A549 treated with DMSO at 1 μM for 4 hours (cell line): ENCODE measurements around the gene GAGE12H. TPM values are rescaled to one million over a fixed set of nuclear protein-coding genes. Genes with fewer than 3 reads are reported as not detected.

Source experiments
- total RNA-seq: library from RNA; stranded (reverse); fragments of 200-300 nt; extraction: Qiagen RNA extraction; gene quantifications from 5 replicates; pipeline ENCODE4 v1.2.3, GENCODE V29; 2022; ENCODE audit warnings: low read depth

GAGE12H gene
- not detected in 5 replicates for total RNA-seq

GRCh38 chrX:49579649-49580048 lies at the start of gene GAGE12H:
Gene GAGE12H (plus strand): TSS chrX:49579949. CDS start chrX:49581104, 1,155 bp downstream.

GRCh38 chrX:49531877-49532276 lies 47.9 kb upstream of the GAGE12H start, which contains the start of gene GAGE12C:
Gene GAGE12C (plus strand): TSS chrX:49532177. CDS start chrX:49533332, 1,155 bp downstream.

GRCh38 chrX:49541433-49541832 lies 38.3 kb upstream of the GAGE12H start, which contains the start of gene GAGE12D:
Gene GAGE12D (plus strand): TSS chrX:49541733. CDS start chrX:49542888, 1,155 bp downstream.

GRCh38 chrX:49550989-49551388 lies 28.8 kb upstream of the GAGE12H start, which contains the start of gene GAGE12E:
Gene GAGE12E (plus strand): TSS chrX:49551289. CDS start chrX:49552444, 1,155 bp downstream.

GRCh38 chrX:49560542-49560941 lies 19.2 kb upstream of the GAGE12H start, which contains the start of gene GAGE12F:
Gene GAGE12F (plus strand): TSS chrX:49560842. CDS start chrX:49561997, 1,155 bp downstream.

GRCh38 chrX:49570100-49570499 lies 9.6 kb upstream of the GAGE12H start, which contains the start of gene GAGE12G:
Gene GAGE12G (plus strand): TSS chrX:49570400. CDS start chrX:49571555, 1,155 bp downstream.

GRCh38 chrX:49589196-49589595 lies 9.4 kb downstream of the GAGE12H start, which contains the start of gene GAGE2A:
Gene GAGE2A (plus strand): TSS chrX:49589496. CDS start chrX:49590651, 1,155 bp downstream.

GRCh38 chrX:49598720-49599119 lies 19.0 kb downstream of the GAGE12H start, which contains the start of gene GAGE1:
Gene GAGE1 (plus strand): TSS chrX:49599020. CDS start chrX:49600175, 1,155 bp downstream.

Other genes with a start within 250 kb of the GAGE12H start
- gene GAGE13, start 248.4 kb upstream of the GAGE12H start, total RNA-seq = not detected in 5 replicates
- gene GAGE12C, start 47.8 kb upstream of the GAGE12H start, total RNA-seq = not detected in 5 replicates
- not detected in 5 replicates for gene GAGE12D, start 38.2 kb upstream of the GAGE12H start, total RNA-seq
- not detected in 5 replicates for gene GAGE12E, start 28.7 kb upstream of the GAGE12H start, total RNA-seq
- gene GAGE12F, start 19.1 kb upstream of the GAGE12H start, total RNA-seq = not detected in 5 replicates
- gene GAGE12G, start 9.5 kb upstream of the GAGE12H start, total RNA-seq = not detected in 5 replicates
- gene GAGE2A, start 9.5 kb downstream of the GAGE12H start, total RNA-seq = not detected in 5 replicates
- not detected in 5 replicates for gene GAGE1, start 19.1 kb downstream of the GAGE12H start, total RNA-seq
- 0.28 to 0.43 TPM in 2 of 5 replicates, not detected in the others for gene PAGE1, start 116.0 kb downstream of the GAGE12H start, total RNA-seq
- gene PAGE4, start 249.4 kb downstream of the GAGE12H start, total RNA-seq = not detected in 5 replicates